Cardiac septum (tissue), 1 donor: ENCODE measurements around the gene CRACR2B. TPM values are rescaled to one million over a fixed set of nuclear protein-coding genes. Genes with fewer than 3 reads are reported as not detected.

Source experiments
- DNase-seq: peaks from one replicate; pipeline ENCODE4 v3.0.0-alpha.2; 2020; ENCODE audit warnings: low spot score
- intact Hi-C: fragments of 100-400 bp; cut with DNase I; formaldehyde crosslinking; loops from one replicate; pipeline ENCODE4 v1.14.0; 2022
- total RNA-seq: library from RNA; stranded (reverse); fragmentation: NEBNext Ultra II Directional; extraction: Animal tissue kit (Norgen Biotek cat#: 25700); gene quantifications from one replicate; pipeline ENCODE4 v1.2.1, GENCODE V29; 2021
- donor health status: DM: no; HTN: no; CAD: no.

The CRACR2B gene
- total RNA-seq, 1 donor from 2014 or later = 12.2 TPM

GRCh38 chr11:823441-824291, 4.1 kb upstream of the CRACR2B start:
- intact Hi-C loops = no loop called here
- DNase-seq = no peak

- intact Hi-C loops = no loop called here
- no peak for DNase-seq
These were observed 3.3 kb upstream of the CRACR2B start for GRCh38 chr11:824292-824880.

DNA sequence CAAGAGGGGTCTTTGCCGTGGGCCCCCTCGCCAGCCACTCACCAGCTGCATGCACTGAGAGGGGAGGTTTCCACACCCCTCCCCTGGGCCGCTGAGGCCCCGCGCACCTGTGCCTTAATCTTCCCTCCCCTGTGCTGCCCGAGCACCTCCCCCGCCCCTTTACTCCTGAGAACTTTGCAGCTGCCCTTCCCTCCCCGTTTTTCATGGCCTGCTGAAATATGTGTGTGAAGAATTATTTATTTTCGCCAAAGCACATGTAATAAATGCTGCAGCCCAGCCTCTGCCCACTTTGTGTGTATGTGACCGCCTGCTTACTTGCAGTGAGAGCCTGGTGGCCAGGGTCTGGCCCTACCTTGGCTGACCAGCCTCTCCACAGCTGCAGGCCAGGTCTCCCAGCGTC, 2.8 kb upstream of the CRACR2B start:
- DNase-seq = no peak
- intact Hi-C loops = no loop called here

DNA sequence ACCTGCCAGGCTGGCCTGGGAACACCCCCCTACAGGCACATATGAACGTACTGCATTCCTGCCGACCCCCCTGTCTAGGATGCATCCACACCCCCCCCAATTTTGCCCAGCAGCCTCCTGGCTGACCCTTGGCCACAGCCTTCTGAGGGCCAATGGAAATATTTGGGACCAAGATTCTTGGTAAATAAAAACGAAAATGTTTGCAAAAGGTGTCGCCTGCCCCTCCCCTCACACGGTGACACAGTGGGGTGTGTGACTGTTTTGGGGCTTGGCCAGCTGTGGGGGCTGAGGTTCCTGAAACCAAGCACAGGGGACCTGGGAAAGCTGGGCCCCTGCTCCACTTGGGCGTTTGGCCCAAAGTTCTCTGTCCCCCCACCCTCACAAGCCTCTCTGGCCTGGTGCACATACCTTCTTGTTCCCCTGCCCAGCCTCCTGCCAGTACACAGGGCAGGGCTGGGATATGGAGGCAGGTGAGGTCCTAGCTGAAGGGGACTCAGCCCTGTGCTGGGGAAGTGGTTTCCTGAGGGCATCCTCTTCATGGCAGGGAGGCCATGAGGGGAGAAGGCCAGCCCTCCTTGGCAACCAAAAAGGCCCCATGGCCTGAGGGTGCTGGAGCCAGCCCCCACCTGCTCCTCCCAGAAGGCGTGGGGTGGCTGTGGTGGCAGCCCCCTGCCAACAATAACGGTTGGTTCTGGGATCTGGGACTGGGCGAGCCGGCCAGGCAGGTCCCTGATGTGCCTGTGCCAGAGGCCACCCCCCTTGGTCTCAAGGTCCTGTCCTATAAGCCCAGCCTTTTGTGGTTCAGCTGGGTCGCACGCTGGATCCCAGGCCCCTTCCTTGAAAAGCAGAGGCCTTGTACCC, 2.1 kb upstream of the CRACR2B start:
- intact Hi-C loops = no loop called here
- no peak for DNase-seq

- intact Hi-C loops = no loop called here
- no peak for DNase-seq
These were observed 1.5 kb upstream of the CRACR2B start for GRCh38 chr11:826227-826621.

DNA sequence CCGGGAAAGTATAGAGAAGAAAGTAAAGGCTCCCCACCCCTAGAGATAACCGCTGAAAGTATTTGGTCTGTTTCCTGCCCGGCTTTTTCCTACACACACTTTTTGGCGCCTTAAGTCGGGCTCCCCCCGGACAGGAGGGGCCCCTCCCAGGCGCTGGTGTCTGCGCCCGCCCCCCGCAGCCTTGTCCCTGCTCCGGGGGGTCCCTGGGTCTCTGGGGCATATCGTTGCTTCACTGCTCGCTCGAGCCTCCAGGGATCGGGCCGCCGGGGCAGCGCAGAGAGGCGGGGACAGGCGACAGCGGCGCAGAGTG, 928 bp upstream of the CRACR2B start:
- intact Hi-C loops = no loop called here
- DNase-seq = no peak

DNA sequence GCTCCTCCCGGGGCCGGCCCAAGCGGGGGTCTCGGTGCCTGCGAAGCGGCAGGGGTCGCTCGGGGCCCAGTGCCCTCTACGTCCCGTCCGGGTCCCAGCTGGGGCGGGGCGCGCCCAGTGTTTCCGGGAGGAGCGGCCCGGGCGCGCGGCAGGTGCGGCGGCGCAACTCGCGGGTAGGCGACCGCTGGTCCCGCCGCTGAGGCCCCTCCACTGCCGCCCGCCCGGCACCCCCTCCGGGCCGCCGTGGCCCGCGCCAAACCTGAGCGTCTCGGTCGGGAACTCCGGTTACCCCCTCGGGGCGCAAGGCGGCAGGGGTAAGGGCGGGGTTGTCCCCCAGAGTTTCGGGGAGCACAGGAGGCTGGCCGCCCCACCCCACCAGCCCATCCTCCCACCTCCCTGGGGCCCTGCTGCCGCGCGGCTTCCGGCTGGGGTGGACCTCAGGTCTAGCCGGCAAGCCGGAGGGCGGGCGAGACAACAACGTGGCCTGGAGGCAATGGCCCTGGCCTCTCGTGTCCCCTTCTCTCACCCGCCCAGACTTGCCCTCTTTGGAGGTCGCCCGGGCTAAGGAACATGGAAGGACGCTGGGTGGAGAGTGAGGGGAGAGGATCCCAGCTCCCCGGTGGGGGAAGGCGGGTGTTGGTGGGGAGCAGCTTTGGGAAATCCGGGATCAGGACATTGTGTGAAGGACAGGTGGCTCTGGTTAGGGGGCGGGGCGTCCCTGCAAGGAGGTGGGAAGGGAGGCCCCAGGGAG, 398 bp upstream of the CRACR2B start:
- DNase-seq = no peak
- intact Hi-C loops = no loop called here

DNA sequence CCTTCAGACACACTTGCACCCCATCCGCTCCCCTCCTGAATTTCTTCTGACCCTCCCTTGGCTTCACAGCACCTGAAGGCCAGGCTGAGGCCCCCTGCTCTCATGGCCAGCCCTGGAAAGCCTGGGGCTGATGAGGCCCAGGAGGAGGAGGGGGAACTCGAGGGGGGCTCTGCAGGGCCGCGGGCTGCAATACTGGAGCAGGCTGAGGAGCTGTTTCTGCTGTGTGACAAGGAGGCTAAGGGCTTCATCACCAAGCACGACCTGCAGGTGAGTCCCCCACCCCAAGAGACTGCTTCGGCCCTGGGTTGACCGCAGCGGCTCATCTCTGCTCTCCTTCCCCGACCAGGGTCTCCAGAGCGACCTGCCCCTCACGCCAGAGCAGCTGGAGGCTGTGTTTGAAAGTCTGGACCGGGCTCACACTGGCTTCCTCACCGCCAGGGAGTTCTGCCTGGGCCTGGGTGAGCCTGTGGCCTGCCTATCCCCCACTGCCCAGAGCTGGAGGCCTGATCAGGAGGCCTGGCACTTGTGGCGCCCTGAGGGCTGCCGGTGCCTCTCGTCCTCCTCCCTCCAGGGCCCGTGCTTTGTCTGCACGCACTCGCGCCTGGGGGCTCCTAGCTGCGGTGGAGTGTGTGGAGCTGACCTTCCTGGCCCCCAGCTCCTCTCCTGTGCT, 922 bp downstream of the CRACR2B start:
- intact Hi-C loops = no loop called here
- no peak for DNase-seq

GRCh38 chr11:829176-829846, 1.6 kb downstream of the CRACR2B start:
- intact Hi-C loops = no loop called here
- DNase-seq = peak; percentile 83

DNA sequence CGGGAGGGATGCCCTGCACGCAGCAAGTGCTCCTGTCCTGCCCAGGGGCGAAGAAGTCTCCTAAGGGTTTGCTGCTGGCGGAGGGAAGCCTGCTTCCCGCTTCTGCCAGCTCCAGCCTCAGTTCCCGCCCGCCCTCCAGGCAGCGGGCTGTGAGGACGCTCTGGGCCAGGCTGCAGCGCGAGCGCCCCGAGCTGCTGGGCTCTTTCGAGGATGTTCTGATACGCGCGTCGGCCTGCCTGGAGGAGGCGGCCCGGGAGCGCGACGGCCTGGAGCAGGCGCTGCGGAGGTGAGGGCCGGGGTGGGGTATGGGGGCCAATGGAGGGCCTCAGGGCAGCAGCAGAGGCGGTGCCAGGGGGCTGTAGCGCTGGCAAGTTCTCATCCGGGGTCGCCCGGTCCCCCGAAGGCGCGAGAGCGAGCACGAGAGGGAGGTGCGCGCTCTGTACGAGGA, 2.2 kb downstream of the CRACR2B start:
- DNase-seq = no peak
- intact Hi-C loops = no loop called here

DNA sequence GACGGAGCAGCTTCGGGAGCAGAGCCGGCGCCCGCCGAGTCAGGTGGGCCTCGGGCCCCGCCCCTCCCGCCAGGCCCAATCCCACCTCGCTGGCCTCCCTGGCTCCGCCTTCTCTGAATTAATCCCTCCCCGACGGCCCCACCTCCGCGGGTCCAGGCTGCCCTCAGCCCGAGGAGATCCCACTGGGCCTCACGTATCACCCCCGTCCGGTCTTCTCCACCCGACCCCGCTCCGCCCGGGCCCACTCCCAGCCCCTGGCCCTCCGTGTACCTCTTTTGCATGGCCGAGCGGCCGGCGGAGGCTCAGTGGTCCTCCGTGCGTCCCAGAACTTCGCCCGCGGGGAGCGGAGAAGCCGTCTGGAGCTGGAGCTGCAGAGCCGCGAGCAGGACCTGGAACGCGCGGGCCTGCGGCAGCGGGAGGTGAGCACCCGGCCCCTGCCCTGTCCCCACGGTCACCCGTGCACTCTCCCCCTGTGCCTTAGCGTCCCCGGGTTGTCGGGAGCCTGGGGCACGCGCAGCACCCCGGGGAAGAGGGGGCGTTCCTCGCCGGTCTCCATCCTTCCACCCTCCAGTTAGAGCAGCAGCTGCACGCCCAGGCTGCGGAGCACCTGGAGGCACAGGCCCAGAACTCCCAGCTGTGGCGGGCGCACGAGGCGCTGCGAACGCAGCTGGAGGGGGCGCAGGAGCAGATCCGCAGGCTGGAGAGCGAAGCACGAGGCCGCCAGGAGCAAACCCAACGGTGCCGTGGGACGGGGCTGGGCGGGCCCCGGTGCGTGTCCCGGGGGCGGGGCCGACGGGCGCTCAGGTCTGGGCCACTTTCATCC, 2.8 kb downstream of the CRACR2B start:
- intact Hi-C loops = no loop called here

GRCh38 chr11:831118-831864, 3.6 kb downstream of the CRACR2B start:
- intact Hi-C loops = no loop called here
- DNase-seq = no peak

More for the DNA sequence above, 2.8 kb downstream of the CRACR2B start:
- DNase-seq = peak; percentile 84

DNA sequence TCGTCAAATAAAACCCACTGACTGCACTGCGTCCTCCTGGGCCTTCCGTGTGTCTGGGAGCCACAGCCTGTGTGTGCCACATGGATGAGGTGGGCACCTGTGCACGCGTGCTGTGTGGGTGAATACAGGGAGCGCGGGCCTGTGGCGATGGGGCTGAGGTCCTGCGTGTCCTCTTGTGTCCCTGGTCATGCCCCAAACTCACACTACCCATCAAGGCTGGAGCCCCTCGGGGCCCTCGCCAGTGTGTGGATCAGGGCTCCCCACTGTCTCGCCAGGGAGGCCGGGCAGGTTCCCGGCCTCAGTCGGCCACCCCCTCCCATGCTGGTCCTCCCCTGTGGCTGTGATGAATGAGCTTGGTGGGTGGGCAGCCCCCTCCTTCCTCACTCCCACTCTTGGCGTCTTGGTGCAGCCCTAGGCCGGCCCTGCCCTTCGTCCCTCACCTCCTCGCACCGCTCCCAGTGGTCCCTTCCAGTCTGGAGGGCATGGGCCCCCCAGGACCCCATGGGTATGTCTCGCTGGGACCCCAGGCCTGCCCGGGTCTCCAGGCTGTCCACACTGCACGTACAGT, 4.3 kb downstream of the CRACR2B start:
- intact Hi-C loops = no loop called here

GRCh38 chr11:832529-833113, 4.9 kb downstream of the CRACR2B start, which contains the start of gene CD151:
CD151 (plus strand) TSS chr11:832952; CDS start chr11:836070, 3,118 bp downstream.
- intact Hi-C loops = no loop called here
- DNase-seq = peak; percentile 81

More for the DNA sequence above, 4.3 kb downstream of the CRACR2B start:
- DNase-seq = no peak

DNA sequence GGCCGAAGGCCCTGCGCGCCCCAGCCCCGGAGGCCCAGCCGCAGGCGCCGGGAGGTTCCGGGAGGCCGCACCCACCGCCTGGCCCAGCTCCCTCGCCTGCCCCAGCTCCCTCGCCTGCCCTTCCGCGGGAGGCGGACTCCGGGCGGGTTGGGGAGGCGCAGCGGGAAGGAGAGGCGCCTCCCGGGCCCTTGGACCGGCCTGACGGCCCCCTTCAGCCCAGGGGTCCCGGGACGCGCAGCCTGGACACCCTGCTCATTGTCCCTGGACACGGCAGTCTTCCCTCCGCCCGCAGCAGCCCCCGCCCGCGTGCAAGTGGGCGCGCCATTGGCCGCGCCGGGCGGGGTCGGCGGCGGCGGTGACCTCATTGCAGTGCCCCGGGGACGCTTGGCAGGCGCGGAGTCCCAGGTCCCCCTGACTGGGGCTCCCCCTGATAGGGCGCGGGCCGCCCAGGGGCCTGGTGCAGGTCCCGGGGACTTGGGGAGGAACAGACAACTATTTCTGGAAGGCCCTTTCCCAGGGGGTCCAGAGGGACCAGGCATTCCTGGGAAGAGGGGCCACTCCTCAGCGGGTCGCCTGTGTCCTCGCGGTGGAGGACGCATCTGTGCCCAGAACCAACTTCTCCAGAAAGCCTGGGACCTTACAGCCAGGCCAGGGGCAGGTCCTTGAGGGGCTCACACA, 5.5 kb downstream of the CRACR2B start:
- peak; percentile 85 for DNase-seq
- intact Hi-C loops = no loop called here

DNA sequence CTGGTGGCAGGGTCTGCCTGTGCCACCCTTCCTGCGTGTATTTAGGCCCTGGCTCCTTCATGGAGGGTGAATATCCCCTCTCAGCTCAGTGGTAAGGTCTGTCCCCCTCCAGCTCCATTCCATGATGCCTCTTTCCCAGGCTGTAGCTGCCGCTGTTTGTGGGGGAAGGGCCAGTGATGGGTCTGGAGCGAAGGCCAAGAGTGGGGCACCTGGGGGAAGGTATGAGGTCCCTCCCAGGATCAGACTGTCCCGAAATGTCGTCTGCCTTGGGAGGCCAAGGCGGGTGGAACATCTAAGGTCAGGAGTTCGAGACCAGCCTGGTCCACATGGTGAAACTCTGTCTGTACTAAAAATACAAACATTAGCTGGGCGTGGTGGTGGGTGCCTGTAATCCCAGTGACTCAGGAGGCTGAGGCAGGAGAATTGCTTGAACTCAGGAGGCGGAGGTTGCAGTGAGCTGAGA, 6.2 kb downstream of the CRACR2B start:
- intact Hi-C loops = no loop called here
- DNase-seq = no peak
